AG10803 (cell line): ENCODE results near the gene SHISA6.

Source experiments
- DNase-seq: peaks from one replicate; pipeline ENCODE4 v3.0.0; 2010; ENCODE audit warnings: low read depth
- H3K4me3 ChIP-seq: 2 replicates; pipeline ENCODE4 v1.5.1; 2011; ENCODE audit warnings: mild to moderate bottlenecking, low read length, control low read depth
- TF ChIP-seq, protein P1 (sequence below): conservative IDR thresholded peaks from 2 replicates; pipeline ENCODE4 v1.5.1; 2011; ENCODE audit warnings: mild to moderate bottlenecking, low read length, control low read depth, inconsistent platforms

Gene SHISA6

GRCh38 chr17:11256877-11257276 lies 15.9 kb downstream of the SHISA6 start:
- no peak for DNase-seq
- TF ChIP-seq, protein P1, sequence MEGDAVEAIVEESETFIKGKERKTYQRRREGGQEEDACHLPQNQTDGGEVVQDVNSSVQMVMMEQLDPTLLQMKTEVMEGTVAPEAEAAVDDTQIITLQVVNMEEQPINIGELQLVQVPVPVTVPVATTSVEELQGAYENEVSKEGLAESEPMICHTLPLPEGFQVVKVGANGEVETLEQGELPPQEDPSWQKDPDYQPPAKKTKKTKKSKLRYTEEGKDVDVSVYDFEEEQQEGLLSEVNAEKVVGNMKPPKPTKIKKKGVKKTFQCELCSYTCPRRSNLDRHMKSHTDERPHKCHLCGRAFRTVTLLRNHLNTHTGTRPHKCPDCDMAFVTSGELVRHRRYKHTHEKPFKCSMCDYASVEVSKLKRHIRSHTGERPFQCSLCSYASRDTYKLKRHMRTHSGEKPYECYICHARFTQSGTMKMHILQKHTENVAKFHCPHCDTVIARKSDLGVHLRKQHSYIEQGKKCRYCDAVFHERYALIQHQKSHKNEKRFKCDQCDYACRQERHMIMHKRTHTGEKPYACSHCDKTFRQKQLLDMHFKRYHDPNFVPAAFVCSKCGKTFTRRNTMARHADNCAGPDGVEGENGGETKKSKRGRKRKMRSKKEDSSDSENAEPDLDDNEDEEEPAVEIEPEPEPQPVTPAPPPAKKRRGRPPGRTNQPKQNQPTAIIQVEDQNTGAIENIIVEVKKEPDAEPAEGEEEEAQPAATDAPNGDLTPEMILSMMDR = no peak

DNA sequence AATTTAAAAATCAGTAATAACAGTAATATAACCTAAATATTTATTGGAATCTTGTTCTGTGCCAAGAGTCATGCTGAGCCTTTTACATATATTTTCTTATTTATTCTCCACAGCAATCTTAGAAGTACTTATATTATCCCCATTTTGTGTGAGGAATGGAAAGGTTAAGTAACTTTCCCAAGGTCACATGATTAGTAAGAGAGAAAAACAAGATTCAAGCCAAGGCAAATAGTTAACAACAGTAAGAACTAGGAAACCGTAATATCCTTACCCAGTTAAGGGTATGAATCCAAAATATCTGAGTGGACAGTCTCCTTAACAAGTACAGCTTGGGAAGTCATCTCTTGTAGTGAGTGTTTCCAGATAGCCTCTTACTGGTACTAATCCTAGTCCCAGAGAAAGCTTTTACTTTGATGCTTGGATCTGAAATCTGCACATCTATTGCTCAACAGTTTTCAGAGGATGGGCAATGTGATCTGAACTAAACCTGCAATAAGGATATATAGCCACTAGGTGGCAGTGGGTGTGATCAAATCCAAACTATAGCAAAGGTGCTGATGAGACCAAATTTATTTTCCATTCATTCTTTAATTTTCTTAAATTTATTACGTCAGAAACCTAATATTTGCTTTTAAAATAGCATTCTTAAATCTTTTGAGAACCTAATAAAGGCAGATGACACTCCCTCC lies 23.3 kb downstream of the SHISA6 start:
- TF ChIP-seq, protein P1 = peak; percentile 23; the same call in 1 of the 2 replicates
- DNase-seq = no peak
- no peak overlapping the region for H3K4me3 ChIP-seq

More at GRCh38 chr17:11256877-11257276, 15.9 kb downstream of the SHISA6 start:
- no peak overlapping the region for H3K4me3 ChIP-seq

DNA sequence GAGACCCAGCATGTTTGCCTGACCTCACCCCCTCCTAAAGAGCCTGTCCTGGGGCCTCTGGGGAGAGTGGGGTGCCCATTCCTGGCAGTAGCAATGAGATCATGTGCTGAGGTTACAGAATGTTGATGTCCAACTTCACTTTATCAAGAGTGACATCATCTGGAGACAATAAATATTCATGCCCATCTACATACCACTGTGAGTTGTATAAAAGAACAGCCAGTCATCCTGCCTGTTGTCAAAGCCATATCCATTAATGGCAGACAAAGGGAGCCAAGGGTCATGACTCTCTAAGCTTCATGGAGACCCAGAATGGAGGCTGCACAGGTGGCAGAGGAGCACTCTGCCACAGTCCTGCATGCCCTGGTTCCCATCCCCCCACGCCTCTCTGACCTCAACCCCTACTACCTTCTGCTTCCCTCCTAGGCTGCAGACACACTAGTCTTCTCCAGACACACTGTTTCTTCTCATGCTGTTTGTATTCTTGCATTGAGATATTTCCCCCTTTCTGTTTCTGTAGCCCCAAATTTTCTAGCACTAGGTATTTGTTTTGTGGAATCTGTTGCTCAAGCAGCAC lies 27.1 kb downstream of the SHISA6 start:
- TF ChIP-seq, protein P1 = no peak
- H3K4me3 ChIP-seq = no peak overlapping the region
- no peak for DNase-seq

- DNase-seq = no peak
- TF ChIP-seq, protein P1 = no peak
- no peak overlapping the region for H3K4me3 ChIP-seq
Observed at GRCh38 chr17:11269210-11269609, 28.2 kb downstream of the SHISA6 start.

GRCh38 chr17:11272191-11272590 lies 31.2 kb downstream of the SHISA6 start:
- TF ChIP-seq, protein P1 = no peak
- DNase-seq = no peak
- no peak overlapping the region for H3K4me3 ChIP-seq

DNA sequence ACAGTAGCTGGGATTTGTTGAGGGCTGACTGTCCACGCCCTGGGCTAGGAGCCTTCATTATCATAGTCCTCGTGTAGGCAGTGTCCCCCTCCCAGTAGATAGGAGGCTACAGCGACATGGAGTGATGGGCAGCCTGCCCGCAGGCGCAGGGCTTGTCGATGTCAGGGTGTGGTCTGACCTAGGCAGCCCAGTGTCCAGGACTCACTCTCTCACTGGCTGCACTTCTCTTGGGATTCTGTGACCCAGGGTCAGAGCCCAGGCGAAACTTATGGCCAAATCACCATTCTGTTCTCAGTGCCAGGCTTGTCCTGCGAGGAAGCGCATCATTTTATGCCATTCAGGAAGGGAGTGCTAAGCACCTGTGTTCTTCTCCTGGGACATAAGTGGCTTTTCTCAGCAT lies 32.6 kb downstream of the SHISA6 start:
- TF ChIP-seq, protein P1 = no peak
- DNase-seq = no peak
- H3K4me3 ChIP-seq = no peak overlapping the region

- no peak for DNase-seq
- TF ChIP-seq, protein P1 = no peak
- no peak overlapping the region for H3K4me3 ChIP-seq
Observed at GRCh38 chr17:11274106-11274505, 33.1 kb downstream of the SHISA6 start.
